ENCODE data around the gene SCP2.

The SCP2 gene

DNA sequence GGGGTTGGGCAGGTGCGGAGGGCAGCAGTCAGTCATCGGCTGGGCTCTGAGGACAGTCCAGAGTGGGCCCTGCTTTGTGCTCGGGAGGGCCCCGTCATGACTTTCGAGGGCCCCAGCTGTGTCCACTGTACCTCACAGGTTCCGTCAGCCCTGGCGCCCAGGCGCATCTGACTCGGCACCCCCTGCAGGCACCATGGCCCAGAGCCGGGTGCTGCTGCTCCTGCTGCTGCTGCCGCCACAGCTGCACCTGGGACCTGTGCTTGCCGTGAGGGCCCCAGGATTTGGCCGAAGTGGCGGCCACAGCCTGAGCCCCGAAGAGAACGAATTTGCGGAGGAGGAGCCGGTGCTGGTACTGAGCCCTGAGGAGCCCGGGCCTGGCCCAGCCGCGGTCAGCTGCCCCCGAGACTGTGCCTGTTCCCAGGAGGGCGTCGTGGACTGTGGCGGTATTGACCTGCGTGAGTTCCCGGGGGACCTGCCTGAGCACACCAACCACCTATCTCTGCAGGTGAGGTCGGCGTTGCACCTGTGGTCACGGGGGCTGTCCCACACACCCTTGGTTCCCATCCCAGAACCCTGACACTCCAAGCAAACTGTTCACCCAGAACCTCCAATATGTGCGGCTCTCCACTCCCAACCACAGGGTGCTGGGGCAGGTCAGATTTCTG, 142.7 kb downstream of the SCP2 start:
- no peak for DNase-seq

DNA sequence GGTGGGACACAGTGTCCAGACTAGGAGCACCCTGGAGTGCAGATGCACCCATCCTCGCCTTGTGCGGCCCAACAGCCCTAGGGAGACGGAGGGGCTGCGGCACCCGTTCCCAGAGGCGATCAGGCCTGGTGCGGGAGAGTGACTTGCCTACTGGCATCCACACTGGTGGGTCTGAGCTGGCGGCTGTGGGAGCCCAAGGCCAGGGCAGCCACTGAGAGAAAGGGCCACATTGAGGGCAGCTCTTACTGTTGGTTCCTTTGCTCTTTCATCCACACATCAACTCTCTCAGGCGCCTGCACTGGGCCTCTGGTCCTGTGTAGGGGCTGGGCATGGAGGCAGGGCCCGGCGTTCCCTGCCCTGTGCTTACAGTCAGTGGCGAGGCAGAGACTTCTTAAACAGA, 143.5 kb downstream of the SCP2 start:
- no peak for DNase-seq

DNA sequence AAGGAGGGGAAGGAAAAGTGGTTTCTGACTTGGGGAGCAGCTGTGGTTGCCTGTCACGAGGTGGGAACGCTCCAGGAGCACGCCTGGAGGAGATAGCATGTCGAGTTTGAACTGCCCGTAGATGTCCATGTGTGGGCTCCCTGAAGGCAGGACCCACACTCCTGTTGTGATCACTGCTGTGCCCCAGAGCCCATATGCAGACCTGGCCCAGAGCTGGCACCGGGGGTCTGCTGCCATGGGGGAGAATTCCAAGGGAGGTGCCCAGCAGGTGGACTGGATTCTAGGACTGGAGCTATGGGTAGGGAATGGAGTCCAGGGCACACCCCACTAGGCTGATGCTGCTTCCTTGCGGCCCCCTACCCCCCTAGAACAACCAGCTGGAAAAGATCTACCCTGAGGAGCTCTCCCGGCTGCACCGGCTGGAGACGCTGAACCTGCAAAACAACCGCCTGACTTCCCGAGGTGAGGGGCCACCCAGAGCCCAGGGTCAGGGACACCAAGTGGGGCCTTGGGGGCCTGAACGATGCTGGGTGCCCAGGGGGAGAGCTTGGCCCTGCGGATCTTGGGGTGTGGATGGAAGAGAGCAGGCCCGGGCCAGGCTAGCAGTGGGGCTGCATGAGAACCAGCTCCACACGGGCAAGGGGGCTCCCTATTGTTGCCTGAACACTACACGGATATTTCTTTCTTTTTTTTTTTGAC, 144.2 kb downstream of the SCP2 start:
- DNase-seq, result no peak

DNA sequence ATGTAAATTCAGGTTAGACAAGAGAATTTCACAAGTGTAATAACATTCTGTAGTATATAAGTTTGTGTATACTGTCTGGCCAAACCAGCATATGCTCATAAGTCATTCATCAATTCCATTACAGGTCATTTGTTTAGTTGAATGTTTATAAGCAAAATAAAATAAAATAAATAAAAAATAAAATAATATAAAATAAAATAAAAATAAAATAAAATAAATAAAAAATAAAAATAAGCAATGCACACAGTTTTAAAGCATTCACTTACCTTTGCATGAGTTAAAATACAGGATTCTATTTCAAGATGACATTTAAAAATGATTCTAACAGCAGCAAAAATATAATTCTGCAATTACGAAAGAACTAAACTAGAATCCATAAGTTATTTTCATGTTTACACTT, 144.8 kb downstream of the SCP2 start:
- DNase-seq, result no peak

DNA sequence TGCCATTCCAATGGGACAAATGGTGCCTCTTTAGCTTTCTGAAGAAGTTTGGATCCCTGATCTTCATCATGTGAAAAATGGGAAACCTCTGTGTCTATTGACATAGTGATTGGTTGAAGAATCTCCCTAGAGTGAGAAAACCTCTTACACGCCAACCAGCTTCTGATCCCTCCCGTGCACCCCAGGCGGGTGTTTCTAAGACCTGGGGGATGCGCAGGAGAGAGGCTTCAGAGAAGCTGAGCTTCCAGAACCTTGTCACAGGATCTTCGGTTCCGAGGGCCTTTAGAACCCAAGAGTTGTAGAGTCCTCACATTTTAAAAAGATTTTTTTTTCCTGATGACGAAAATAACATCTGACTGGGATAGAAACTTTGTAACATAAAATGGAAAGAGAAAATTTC, 146.2 kb downstream of the SCP2 start:
- DNase-seq, result no peak

- no peak for DNase-seq
These were observed 146.8 kb downstream of the SCP2 start for GRCh38 chr1:53073868-53074311.

DNA sequence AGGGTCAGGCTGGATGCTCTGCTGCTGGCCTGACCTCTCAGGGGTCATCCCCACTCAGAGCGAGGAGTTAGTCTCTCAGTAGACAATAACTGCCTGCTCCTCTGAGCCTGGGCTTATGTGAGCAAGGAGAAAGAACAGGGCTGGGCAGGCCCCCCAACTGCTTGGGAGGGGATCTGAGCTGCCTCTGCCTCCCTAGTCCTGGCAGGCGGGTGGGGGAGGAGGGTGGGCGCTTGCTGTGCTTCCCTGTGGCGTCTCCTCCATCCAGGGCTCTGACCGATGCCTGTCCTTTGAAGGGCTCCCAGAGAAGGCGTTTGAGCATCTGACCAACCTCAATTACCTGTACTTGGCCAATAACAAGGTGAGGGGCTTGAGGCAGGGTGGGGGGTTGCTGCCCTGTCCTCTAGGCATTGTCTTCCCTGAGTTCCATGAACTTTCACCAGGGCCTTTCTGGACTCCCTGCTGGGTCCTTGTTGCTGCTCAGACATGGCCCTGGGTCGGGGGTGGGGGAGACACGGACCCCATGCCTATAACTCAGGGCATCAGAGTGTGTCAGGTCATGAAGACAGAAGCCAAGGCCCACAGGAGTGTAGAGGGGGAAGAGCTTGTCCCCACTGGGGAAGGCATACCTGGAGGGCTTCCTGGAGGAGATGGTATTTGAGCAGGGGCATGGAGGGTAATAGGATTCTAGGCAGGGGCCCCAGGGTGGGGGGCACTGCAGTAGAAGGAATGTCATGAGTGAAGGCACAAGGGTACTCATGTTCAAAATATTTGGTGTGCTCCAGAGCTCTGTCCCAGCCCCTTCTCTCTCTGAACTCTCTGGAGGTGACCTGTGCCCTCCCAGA, 147.5 kb downstream of the SCP2 start:
- no peak for DNase-seq

GRCh38 chr1:53075206-53075605, 148.1 kb downstream of the SCP2 start:
- no peak for DNase-seq

GRCh38 chr1:53075761-53076163, 148.7 kb downstream of the SCP2 start:
- DNase-seq, result no peak

DNA sequence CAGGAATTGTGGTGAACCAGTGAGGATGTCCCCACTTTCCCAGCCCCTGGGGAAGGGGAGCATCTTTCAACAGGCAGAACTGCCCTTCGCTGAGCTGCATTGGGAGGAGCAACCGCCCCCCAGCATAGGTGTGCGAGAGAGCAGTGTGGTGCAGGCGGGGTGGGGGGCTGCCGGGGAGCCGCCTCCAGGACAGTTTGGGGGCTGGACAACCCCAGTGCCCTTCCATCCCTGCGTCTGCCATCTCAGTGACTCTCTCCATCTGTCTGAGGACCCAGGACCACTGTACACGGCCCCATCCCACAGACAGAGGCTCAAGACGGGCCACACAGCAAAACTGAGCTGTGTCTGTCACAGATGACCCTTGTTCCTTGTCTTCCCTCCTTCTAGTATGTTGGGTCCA, 149.1 kb downstream of the SCP2 start:
- DNase-seq, result no peak

- DNase-seq, result no peak
These were observed 149.9 kb downstream of the SCP2 start for GRCh38 chr1:53076721-53077598.

DNA sequence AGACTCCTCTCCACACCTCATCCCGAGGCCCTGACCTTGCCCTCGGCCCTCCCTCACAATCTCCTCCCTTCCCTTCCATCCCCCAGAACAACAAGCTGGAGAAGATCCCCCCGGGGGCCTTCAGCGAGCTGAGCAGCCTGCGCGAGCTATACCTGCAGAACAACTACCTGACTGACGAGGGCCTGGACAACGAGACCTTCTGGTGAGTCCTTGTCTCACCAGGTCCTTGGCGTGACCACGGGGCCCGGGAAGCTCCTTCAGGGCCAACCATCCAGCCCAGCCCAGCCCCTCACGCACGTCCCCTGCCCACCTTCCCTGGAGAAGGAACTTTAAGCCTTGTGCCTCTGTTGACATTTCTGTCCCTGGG, 150.5 kb downstream of the SCP2 start:
- DNase-seq, result no peak

DNA sequence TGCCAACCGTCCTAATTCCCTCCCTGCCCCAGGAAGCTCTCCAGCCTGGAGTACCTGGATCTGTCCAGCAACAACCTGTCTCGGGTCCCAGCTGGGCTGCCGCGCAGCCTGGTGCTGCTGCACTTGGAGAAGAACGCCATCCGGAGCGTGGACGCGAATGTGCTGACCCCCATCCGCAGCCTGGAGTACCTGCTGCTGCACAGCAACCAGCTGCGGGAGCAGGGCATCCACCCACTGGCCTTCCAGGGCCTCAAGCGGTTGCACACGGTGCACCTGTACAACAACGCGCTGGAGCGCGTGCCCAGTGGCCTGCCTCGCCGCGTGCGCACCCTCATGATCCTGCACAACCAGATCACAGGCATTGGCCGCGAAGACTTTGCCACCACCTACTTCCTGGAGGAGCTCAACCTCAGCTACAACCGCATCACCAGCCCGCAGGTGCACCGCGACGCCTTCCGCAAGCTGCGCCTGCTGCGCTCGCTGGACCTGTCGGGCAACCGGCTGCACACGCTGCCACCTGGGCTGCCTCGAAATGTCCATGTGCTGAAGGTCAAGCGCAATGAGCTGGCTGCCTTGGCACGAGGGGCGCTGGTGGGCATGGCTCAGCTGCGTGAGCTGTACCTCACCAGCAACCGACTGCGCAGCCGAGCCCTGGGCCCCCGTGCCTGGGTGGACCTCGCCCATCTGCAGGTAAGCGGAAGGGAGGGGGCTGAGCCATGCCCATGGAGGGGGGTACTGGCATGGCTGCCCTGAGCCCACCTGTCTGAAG, 151.4 kb downstream of the SCP2 start:
- DNase-seq, result no peak

- DNase-seq, result no peak
These were observed 152.2 kb downstream of the SCP2 start for GRCh38 chr1:53079251-53079650.

DNA sequence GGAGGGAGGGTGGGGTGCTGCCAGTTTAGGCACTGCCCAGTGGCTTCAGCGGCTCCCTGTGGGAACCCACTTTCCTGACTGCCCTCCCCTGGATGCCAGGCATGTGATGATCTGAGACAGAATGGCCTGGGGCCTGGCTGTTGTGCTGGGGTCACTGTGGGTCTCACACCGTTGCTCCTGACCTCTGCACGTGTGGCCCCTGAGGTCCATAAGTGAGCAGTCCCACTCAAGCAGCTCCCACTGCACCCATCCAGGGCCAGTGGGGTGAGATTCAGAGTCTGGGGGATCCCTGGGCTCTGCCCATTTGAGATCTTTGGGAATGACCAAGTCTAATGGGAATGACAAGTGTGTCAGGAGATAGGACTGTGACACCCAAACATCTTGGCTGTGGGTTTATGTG, 153.0 kb downstream of the SCP2 start:
- DNase-seq, result no peak

- no peak for DNase-seq
These were observed 153.7 kb downstream of the SCP2 start for GRCh38 chr1:53080769-53081168.

GRCh38 chr1:53081384-53082066, 154.4 kb downstream of the SCP2 start:
- DNase-seq, result no peak

DNA sequence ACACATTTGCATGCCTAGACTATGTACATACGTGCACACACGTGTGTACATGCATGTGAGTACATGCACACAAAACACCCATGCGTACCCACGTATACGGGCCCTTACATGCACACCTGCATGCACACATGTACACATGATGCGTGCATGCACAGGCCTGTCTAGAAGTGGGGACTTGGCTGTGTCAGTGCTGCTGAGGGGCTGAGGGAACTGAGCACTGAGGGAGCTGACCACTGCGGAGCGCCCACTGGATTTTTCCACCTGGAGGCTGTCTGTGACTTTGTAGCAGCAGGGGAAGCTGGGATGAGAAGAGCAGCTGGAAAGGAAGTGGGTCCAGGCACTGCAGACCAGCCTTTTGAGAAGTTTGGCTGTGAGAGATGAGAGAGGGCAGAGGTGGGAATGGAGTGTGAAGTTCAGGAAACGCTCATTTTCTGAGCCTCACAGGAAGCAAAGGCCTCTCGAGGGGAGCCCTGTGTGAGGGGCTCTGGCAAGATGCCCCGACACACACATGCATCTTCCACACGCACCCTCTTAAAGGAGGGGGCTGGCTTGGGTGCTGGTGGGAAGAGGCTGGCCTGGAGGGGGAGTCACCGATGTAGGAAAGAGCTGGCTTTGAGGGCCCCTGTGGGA, 155.9 kb downstream of the SCP2 start:
- no peak for DNase-seq

DNA sequence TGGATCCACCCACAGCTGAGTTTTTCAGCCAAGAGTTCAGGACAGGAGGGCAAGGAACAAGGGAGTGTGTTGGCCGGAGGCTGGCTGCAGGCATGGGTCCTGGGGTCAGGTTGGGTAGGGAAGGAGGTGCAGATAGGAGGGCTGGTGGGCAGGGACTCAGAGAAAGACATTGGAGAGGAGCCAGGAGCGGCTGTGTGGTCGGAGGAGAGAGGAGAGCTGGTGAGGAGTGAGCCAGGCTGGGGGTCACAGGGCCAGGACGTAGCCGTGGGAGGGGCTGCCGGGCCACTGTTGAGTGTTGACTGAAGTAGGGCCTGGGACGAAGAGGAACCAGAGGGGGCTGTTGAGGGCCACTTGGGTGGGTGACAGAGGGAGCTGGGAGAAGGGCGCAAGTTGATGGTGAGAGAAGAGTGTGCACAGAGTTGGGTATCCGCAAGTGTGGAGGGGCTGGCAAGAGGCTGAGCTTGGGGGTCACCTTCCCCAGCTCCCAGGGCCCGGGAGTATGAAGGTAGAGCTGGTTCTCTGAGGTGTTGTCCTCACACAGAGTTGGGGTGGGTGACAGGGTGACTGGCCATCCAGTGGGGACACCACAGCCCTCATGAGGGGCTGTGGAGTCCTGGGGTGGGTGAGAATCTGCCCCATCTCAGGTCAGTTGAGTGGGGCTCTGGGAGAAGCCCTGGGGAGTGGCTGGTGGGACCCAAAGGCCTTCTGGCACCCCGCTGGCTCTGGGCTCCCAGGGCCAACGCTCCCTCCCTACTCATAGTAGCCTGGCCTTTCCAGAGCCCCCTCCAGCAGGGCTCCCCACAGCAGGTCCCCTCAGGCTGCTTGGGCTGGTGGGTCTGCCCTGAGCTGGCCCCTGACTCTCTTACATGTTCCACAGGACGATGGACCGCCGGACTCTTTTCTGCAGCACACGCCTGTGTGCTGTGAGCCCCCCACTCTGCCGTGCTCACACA, 156.8 kb downstream of the SCP2 start:
- no peak for DNase-seq

DNA sequence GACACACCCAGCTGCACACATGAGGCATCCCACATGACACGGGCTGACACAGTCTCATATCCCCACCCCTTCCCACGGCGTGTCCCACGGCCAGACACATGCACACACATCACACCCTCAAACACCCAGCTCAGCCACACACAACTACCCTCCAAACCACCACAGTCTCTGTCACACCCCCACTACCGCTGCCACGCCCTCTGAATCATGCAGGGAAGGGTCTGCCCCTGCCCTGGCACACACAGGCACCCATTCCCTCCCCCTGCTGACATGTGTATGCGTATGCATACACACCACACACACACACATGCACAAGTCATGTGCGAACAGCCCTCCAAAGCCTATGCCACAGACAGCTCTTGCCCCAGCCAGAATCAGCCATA, 157.5 kb downstream of the SCP2 start:
- DNase-seq, result no peak
